ENCODE measurements around the gene EMC8.
"Not testable (repeated sequence)": the region's sequence is repeated elsewhere in the genome, so short reads cannot be mapped to it uniquely, and the experiment has no call there.

The EMC8 gene

GRCh38 chr16:85799497-85800320, at the start of gene EMC8, which contains the start of gene COX4I1:
TSS of gene EMC8 (minus strand) at chr16:85799544. CDS start at chr16:85799295, 249 bp downstream.
TSS of gene COX4I1 (plus strand) at chr16:85799695. CDS start at chr16:85801206, 1,511 bp downstream.
- DNase-seq (ENCODE audit: low read depth), result peak; percentile 79

- DNase-seq (ENCODE audit: low read depth), result no peak
These were observed 49.6 kb upstream of the EMC8 start for GRCh38 chr16:85848986-85849385.

GRCh38 chr16:85847681-85848601, 48.6 kb upstream of the EMC8 start:
- DNase-seq (ENCODE audit: low read depth), result no peak

- no peak for DNase-seq (ENCODE audit: low read depth)
These were observed 47.7 kb upstream of the EMC8 start for GRCh38 chr16:85847036-85847435.

- DNase-seq (ENCODE audit: low read depth), result no peak
These were observed 47.1 kb upstream of the EMC8 start for GRCh38 chr16:85846461-85846860.

GRCh38 chr16:85845266-85845665, 45.9 kb upstream of the EMC8 start:
- DNase-seq (ENCODE audit: low read depth), result no peak

GRCh38 chr16:85844786-85845185, 45.4 kb upstream of the EMC8 start:
- no peak for DNase-seq (ENCODE audit: low read depth)

GRCh38 chr16:85844169-85844481, 44.8 kb upstream of the EMC8 start:
- DNase-seq (ENCODE audit: low read depth), result no peak

GRCh38 chr16:85843471-85844168, 44.3 kb upstream of the EMC8 start:
- no peak for DNase-seq (ENCODE audit: low read depth)

GRCh38 chr16:85842848-85843247, 43.5 kb upstream of the EMC8 start:
- no peak for DNase-seq (ENCODE audit: low read depth)

- DNase-seq (ENCODE audit: low read depth), result no peak
These were observed 43.1 kb upstream of the EMC8 start for GRCh38 chr16:85842435-85842834.

- DNase-seq (ENCODE audit: low read depth), result no peak
These were observed 41.5 kb upstream of the EMC8 start for GRCh38 chr16:85840801-85841200.

GRCh38 chr16:85840395-85840794, 41.1 kb upstream of the EMC8 start:
- no peak for DNase-seq (ENCODE audit: low read depth)

- no peak for DNase-seq (ENCODE audit: low read depth)
These were observed 40.4 kb upstream of the EMC8 start for GRCh38 chr16:85839681-85840240.

GRCh38 chr16:85838876-85839585, 39.7 kb upstream of the EMC8 start:
- DNase-seq (ENCODE audit: low read depth), result no peak

- DNase-seq (ENCODE audit: low read depth), result no peak
These were observed 39.0 kb upstream of the EMC8 start for GRCh38 chr16:85838381-85838780.

- not testable (repeated sequence) for DNase-seq (ENCODE audit: low read depth)
These were observed 38.3 kb upstream of the EMC8 start for GRCh38 chr16:85837654-85838053.

GRCh38 chr16:85836706-85837582, 37.6 kb upstream of the EMC8 start:
- DNase-seq (ENCODE audit: low read depth), result no peak

- DNase-seq (ENCODE audit: low read depth), result no peak
These were observed 36.8 kb upstream of the EMC8 start for GRCh38 chr16:85835956-85836705.
